ENCODE results near the gene ABCG2.

The ABCG2 gene

DNA sequence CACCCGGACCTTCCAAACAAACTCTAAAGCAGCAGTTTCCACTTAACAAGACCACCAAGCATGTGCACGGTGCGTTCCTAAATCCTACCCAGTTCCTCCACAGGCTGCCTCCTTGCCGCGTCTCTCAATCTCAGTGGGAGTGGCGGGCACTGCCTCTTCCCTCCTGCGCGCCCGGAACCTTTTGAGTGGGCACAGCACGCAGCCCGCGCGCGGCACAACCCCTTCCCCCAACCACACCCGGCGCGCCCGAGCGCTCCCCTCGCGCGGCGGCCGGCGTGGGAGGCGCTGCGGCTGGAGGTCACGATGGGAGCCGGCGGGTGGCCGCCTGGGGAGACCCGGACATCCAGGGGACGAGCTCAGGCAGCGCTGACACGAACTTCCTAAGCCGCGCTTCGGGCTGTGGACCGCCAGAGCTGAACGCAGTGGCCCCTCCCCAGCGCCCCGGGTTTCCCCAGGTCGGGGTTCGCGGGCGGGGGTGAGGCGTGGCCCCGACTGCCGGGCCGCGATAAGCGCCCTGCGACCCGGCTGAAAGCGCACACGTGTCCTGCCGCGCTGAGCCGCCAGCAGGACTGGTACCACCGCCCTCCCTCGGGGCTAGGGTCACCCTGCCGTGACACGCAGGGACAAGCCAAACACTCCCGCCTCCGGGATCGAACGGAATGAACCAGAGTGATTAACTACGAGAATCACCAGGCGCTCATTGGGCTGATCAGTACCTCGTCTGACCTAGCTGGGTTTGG is at the start of gene ABCG2:
Gene ABCG2, minus strand, starts transcription at position 151 of the 740 bp plus-strand sequence. CDS start 18,644 bp downstream, outside the sequence.
- DNase-seq (ENCODE audit: low read depth in 2 of 3, low spot score in 1 of 3) = peak; percentile 15 to 50 (median 40)

GRCh38 chr4:88208156-88208555 is 49.7 kb upstream of the ABCG2 start:
- no peak for DNase-seq (ENCODE audit: low read depth in 2 of 3, low spot score in 1 of 3)

GRCh38 chr4:88207171-88207570 is 48.7 kb upstream of the ABCG2 start:
- no peak for DNase-seq (ENCODE audit: low read depth in 2 of 3, low spot score in 1 of 3)

DNA sequence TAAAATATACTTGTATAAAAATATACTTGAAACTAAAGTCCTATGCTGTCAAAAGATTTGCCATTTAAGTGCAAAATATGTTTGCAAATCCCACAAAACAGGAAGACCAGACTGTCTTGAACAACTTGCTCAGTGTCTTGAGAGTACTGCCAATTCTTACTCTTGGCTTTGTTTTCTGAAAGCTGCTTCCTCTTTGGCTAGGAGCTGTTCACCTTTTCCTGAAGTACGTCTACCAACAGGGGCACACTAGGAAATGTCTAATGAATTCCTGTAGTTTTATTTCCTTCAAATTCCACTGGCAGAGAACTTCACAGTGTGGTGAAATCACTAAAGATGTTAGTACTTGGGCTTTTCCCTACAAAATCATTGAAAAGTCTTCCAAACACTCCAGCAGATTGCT is 46.4 kb upstream of the ABCG2 start:
- DNase-seq (ENCODE audit: low read depth in 2 of 3, low spot score in 1 of 3) = no peak

DNA sequence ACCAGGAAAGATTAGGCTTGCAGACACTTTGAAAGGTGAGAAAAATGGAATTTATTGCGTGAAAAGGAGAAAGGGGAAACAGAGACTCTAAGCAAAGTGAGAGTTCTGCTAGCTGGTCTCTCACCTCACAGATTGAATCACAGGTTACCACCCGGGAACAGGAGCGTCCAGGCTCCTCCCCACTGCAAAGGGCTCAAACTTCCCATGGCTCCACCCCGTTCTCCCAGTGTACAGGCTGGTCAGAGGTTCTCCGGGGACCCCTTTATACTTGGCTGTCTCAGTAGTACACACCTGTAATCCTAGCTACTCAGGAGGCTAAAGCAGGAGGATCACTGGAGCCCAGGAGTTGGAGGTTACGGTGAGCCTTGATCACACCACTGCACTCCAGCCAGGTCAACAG is 44.0 kb upstream of the ABCG2 start:
- DNase-seq (ENCODE audit: low read depth in 2 of 3, low spot score in 1 of 3) = no peak

DNA sequence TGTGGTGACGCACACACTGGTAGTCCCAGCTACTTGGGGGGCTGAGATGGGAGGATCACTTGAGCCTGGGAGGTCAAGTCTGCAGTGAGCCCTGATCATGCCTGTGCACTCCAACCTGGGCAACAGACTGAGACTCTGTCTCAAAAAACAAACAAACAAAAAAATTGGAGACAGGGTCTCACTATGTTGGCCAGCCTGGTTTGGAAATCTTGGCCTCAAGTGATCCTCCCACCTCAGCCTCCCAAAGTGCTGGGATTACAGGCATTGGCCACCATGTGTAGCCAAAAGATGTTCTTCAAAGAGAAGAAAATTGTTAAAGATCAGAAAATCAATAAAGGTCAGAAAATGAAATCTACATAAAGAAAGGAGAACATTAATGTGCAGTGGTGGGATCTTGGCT is 41.7 kb upstream of the ABCG2 start:
- no peak for DNase-seq (ENCODE audit: low read depth in 2 of 3, low spot score in 1 of 3)

GRCh38 chr4:88196523-88197185 is 38.2 kb upstream of the ABCG2 start:
- no peak for DNase-seq (ENCODE audit: low read depth in 2 of 3, low spot score in 1 of 3)

GRCh38 chr4:88196013-88196365 is 37.5 kb upstream of the ABCG2 start:
- no peak for DNase-seq (ENCODE audit: low read depth in 2 of 3, low spot score in 1 of 3)

DNA sequence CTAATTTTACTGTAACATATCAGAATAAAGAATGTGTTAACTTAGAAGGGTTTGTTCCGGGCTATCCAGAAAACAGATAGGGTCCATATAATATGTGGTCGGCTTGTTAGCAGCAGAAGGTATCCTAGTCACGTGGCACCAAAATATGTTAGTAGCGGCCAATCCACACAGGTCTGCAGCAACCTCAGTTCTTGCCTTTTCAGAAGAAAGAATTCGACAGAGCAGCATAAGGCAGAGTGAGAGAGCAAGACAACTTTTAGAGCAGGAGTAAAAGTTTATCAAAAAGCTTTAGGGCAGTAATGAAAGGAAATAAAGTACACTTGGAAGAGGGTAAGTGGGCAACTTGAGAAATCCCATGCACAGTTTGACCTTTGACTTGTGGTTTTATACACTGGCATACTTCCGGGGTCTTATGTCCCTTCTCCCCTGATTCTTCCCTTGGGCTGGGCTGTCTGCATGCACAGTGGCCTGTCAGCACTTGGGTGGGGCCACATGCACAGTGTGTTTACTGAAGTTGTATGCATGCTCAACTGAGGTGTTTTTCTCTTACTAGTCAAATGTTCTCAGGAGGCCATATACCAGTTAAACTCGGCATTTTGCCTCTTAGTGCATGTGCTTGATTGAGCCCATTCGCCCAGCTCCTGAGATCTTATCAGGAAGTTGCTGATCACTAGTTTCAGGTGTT is 37.0 kb upstream of the ABCG2 start:
- DNase-seq (ENCODE audit: low read depth in 2 of 3, low spot score in 1 of 3) = no peak

GRCh38 chr4:88191404-88191803 is 33.0 kb upstream of the ABCG2 start:
- no peak for DNase-seq (ENCODE audit: low read depth in 2 of 3, low spot score in 1 of 3)

GRCh38 chr4:88189881-88190585 is 31.6 kb upstream of the ABCG2 start:
- no peak for DNase-seq (ENCODE audit: low read depth in 2 of 3, low spot score in 1 of 3)

DNA sequence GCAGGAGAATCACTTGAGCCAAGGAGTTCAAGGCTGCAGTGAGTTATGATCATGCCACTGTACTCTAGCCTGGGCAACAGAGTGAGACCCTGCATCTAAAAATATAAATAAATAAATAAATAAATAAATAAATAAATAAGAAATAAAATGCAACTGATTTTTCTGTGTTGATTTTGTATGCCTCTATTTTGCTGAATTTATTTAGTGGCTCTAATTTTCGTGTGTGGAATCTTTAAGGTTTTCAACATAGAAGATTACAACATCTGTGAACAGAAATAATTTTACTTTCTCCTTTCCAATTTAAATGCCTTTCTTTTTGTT is 30.9 kb upstream of the ABCG2 start:
- no peak for DNase-seq (ENCODE audit: low read depth in 2 of 3, low spot score in 1 of 3)

DNA sequence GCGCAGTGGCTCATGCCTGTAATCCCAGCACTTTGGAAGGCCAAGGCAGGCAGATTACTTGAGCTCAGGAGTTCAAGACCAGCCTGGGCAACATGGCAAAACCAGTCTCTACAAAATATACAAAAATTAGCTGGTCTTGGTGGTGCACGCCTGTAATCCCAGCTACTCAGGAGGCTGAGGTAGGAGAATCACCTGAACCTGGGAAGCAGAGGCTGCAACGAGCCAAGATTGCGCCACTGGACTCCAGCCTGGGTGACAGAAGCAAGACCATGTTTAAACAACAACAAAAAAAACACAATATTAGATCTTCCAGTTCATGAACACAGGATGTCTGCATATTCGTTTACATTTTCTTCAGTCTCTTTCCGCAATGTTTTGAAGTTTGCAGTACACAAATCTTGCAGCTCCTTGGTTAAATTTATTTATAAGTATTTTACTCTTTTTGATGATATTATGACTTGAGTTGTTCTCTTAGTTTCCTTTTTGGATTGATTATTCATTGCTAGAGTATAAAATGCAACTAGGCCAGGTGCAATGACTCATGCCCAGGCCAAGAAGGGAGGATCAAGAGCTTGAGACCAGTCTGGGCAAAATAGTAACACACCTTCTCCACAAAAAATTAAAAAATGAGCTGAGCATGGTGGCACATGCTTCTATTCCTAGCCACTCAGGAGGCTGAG is 30.4 kb upstream of the ABCG2 start:
- DNase-seq (ENCODE audit: low read depth in 2 of 3, low spot score in 1 of 3) = no peak

GRCh38 chr4:88187766-88188165 is 29.3 kb upstream of the ABCG2 start:
- DNase-seq (ENCODE audit: low read depth in 2 of 3, low spot score in 1 of 3) = no peak

DNA sequence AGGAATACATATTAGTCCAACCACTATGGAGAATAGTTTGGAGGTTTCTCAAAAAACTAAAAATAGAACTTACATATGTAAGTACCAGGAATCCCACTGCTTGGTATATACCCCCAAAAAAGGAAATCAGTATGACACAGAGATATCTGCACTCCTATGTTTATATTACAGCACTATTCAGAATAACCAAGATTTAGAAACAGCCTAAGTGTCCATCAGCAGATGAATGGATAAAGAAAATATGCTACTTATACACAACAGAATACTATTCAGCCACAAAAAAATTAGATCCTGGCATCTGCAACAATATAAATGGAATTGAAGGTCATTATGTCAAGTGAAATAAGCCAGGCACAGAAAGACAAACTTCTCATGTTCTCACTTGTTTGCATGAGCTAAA is 27.5 kb upstream of the ABCG2 start:
- no peak for DNase-seq (ENCODE audit: low read depth in 2 of 3, low spot score in 1 of 3)

DNA sequence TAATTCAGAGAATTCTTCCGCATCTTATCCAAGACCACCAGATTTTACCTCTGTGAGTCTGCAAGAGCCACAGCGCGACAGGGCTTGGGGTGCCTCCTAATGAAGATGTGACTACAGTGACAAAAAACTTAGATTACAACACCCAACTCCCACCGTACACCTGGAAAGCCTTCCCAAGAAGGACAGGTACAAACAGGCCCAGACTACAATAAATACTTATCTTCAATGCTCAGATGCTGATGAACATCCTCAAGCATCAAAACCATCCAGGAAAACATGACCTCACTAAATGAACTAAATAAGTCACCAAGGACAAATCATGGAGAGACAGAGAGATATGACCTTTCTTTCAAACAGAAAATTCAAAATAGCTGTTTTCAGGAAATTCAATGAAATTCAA is 20.8 kb upstream of the ABCG2 start:
- no peak for DNase-seq (ENCODE audit: low read depth in 2 of 3, low spot score in 1 of 3)

DNA sequence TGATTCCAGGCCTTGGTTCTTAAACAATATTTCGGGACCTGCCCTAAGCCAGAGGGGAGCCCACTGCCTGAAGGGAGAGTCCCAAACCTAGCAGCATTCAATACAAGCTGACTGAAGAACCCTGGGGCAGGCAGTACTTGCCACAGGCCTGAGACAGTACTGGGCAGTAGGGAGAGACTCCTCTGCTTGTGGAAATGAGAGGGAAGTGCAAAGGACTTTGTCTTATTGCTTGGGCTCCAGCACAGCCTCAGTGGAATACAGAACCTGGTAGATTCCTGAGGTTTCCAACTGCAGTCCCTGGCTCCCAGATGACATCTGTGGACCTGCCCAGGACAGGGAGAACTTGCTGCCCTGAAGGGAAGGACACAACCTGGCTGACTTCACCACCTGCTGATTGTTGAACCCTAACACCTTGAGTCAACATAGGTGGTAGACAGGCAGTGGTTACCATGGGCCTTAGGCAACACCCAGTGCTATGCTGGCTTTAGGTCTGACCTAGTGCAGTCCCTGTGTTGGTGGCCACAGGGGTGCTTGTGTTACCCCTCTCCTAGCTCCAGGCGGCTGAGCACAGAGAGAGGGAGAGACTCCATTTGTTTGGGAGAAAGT is 20.3 kb upstream of the ABCG2 start:
- DNase-seq (ENCODE audit: low read depth in 2 of 3, low spot score in 1 of 3) = no peak

GRCh38 chr4:88177983-88178625 is 19.7 kb upstream of the ABCG2 start:
- no peak for DNase-seq (ENCODE audit: low read depth in 2 of 3, low spot score in 1 of 3)

GRCh38 chr4:88172987-88173386 is 14.5 kb upstream of the ABCG2 start:
- no peak for DNase-seq (ENCODE audit: low read depth in 2 of 3, low spot score in 1 of 3)

GRCh38 chr4:88171206-88171605 is 12.8 kb upstream of the ABCG2 start:
- DNase-seq (ENCODE audit: low read depth in 2 of 3, low spot score in 1 of 3) = no peak
